ENCODE measurements around the gene HS3ST3A1. TPM values are rescaled to one million over a fixed set of nuclear protein-coding genes. Genes with fewer than 3 reads are reported as not detected.

HS3ST3A1 gene
- total RNA-seq, 1 experiment from 2014 or later: 3.4 TPM

- Mint-ChIP-seq H3K27me3 (ENCODE audit: low read depth) (no peaks in the 10 kb centered on the region), H3K4me1 (no peaks in the 10 kb centered on the region), H3K27ac (0 out of 7 replicates have a peak overlapping the region, but pooled peaks of 1 of the 3 experiments have one; percentile 16), H3K9me3 (no peaks in the 10 kb centered on the region), H3K36me3 (ENCODE audit: insufficient read depth in 1 of 3, low read depth in 3 of 3) (no peaks in the 10 kb centered on the region), H3K4me3 (no peak overlapping the region)
- no peak for DNase-seq
- no peaks in the 10 kb centered on the region for H3K9me3 ChIP-seq (ENCODE audit: control insufficient read depth, low read depth, low read length)
- no peaks in the 10 kb centered on the region for H3K4me1 ChIP-seq (ENCODE audit: insufficient read depth, low read length)
- no peak overlapping the region for H3K23ac ChIP-seq (ENCODE audit: insufficient read length, low read depth, low read length)
- H3K79me2 ChIP-seq (ENCODE audit: insufficient read depth, low read length): no peaks in the 10 kb centered on the region
- no CpG with 5 or more reads among the region's 2 CpGs for WGBS (ENCODE audit: extremely low coverage, insufficient read length, low lambda C conversion rate)
- no peak overlapping the region for H2AFZ ChIP-seq (ENCODE audit: low read length)
- H3K9ac ChIP-seq (ENCODE audit: extremely low read depth, insufficient read length, low read length): no peak overlapping the region
- H3K4ac ChIP-seq (ENCODE audit: low read depth, low read length): no peak overlapping the region
- no peak overlapping the region for H4K8ac ChIP-seq (replicated peaks; ENCODE audit: insufficient read length, low read depth, low read length)
- H3T11ph ChIP-seq (ENCODE audit: low read length): no peak overlapping the region
- H2BK15ac ChIP-seq (ENCODE audit: low read depth, low read length): no peak overlapping the region
- no peak overlapping the region for H4K91ac ChIP-seq (ENCODE audit: insufficient read length, low read depth, low read length)
- TF ChIP-seq CTCF (conservative IDR thresholded peaks at IDR 0.05): no peak
- no peak overlapping the region for H3K18ac ChIP-seq (ENCODE audit: insufficient read length, low read depth, low read length)
- H3K56ac ChIP-seq (ENCODE audit: insufficient read length, low read depth, low read length): no peak overlapping the region
- H3K4me2 ChIP-seq (ENCODE audit: insufficient read depth, insufficient read length, low read length): no peak overlapping the region
- no peak overlapping the region for H2AK5ac ChIP-seq (ENCODE audit: insufficient read length, low read length)
- H2BK5ac ChIP-seq (ENCODE audit: insufficient read length, low read length): no peak overlapping the region
- H3K23me2 ChIP-seq (ENCODE audit: insufficient read length, low read depth, low read length, poor library complexity, severe bottlenecking): no peaks in the 10 kb centered on the region
- no peak overlapping the region for H2BK12ac ChIP-seq (ENCODE audit: insufficient read length, low read depth, low read length)
- H4K20me1 ChIP-seq (ENCODE audit: control insufficient read depth, insufficient read depth, insufficient read length): no peaks in the 10 kb centered on the region
- H3K14ac ChIP-seq (ENCODE audit: insufficient read depth, low read length): no peak overlapping the region
- no peak overlapping the region for H2BK20ac ChIP-seq (ENCODE audit: low read depth, low read length, poor library complexity, severe bottlenecking)
- H4K5ac ChIP-seq (ENCODE audit: insufficient read length, low read depth, low read length): no peak overlapping the region
- H2BK120ac ChIP-seq (ENCODE audit: low read depth, low read length, poor library complexity, severe bottlenecking): no peak overlapping the region
- H3K27ac ChIP-seq (ENCODE audit: insufficient read length, low read depth, low read length): no peak overlapping the region
- no peaks in the 10 kb centered on the region for H3K79me1 ChIP-seq (ENCODE audit: insufficient read depth, low read depth, low read length, poor library complexity, severe bottlenecking)
- H3K27me3 ChIP-seq (ENCODE audit: insufficient read depth, low read length): no peaks in the 10 kb centered on the region
Measured at GRCh38 chr17:13502263-13502662, 99.5 kb downstream of the HS3ST3A1 start.
